AG10803 (cell line): ENCODE data around the gene CAMK2G.
"Not testable (repeated sequence)": the region's sequence is repeated elsewhere in the genome, so short reads cannot be mapped to it uniquely, and the experiment has no call there.

Experiments
- DNase-seq: peaks from one replicate; pipeline ENCODE4 v3.0.0; 2010; ENCODE audit warnings: low read depth
- H3K4me3 ChIP-seq: 2 replicates; pipeline ENCODE4 v1.5.1; 2011; ENCODE audit warnings: mild to moderate bottlenecking, low read length, control low read depth
- CTCF ChIP-seq: conservative IDR thresholded peaks from 2 replicates; pipeline ENCODE4 v1.5.1; 2011; ENCODE audit warnings: mild to moderate bottlenecking, low read length, control low read depth, inconsistent platforms

Gene CAMK2G

GRCh38 chr10:73839276-73839966 is 34.9 kb downstream of the CAMK2G start:
- no peak for DNase-seq
- TF ChIP-seq CTCF = no peak

DNA sequence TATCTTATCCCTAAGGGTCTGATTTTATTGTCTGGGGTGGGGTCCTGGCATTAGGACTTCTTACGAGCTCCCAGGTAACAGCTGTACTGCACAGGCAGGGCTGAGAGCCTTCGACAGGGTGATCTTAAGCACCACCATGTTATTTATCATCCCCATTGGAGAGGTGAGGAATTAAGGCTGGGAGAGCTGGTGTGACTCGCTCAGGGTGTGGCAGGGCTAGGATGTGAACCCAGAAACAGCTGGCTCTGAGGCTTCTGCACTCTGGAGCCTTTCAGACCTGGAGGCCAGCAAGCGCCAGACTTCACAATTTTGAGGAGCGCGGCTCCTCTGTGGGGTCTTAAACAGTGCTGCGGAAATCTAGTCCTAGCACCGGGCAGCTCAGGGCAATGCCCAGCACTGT is 35.5 kb downstream of the CAMK2G start:
- no peak overlapping the region for H3K4me3 ChIP-seq
- DNase-seq = no peak
- TF ChIP-seq CTCF = no peak

More at GRCh38 chr10:73839276-73839966, 34.9 kb downstream of the CAMK2G start:
- H3K4me3 ChIP-seq = no peak overlapping the region

- H3K4me3 ChIP-seq = no peak overlapping the region
- no peak for TF ChIP-seq CTCF
- no peak for DNase-seq
Measured at GRCh38 chr10:73838008-73838567, 36.3 kb downstream of the CAMK2G start.

DNA sequence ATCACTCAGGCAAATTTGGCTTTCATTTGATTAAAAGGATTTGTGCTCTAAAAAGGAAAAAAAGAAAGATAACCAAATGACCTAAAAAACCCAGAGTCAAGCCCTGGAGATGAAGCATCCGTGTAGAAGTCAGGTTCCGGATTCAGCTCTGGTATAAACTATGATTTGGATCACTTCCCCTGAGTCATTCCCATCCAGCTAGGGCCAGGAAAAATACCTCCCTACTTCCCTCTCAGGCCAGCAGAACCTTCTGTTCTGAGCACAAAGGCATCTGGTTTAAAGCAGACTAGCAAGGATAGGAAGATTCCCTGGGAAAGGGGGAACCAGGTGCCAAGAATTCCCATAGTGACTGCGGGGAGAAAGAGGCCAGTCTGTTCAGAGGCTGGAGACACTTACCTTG is 37.3 kb downstream of the CAMK2G start:
- peak; percentile 50 for DNase-seq
- no peak for TF ChIP-seq CTCF
- no peak overlapping the region for H3K4me3 ChIP-seq

GRCh38 chr10:73836427-73836980 is 37.9 kb downstream of the CAMK2G start:
- H3K4me3 ChIP-seq = no peak overlapping the region
- no peak for TF ChIP-seq CTCF
- DNase-seq = no peak

- not testable (repeated sequence) for DNase-seq, H3K4me3 ChIP-seq
Measured at GRCh38 chr10:73829090-73829489, 45.3 kb downstream of the CAMK2G start.

- DNase-seq = no peak
- TF ChIP-seq CTCF = no peak
- H3K4me3 ChIP-seq = no peak overlapping the region
Measured at GRCh38 chr10:73828161-73828560, 46.2 kb downstream of the CAMK2G start.
